ENCODE results near the gene ROR1. TPM values are rescaled to one million over a fixed set of nuclear protein-coding genes. Genes with fewer than 3 reads are reported as not detected.
"Not testable (repeated sequence)": the region's sequence is repeated elsewhere in the genome, so short reads cannot be mapped to it uniquely, and the experiment has no call there.

ROR1 gene
- total and polyA plus RNA-seq, 2 donors (not counting 3 experiments of a cell fraction or from before 2014, with no cell fraction given): 2.6 to 3.5 TPM

DNA sequence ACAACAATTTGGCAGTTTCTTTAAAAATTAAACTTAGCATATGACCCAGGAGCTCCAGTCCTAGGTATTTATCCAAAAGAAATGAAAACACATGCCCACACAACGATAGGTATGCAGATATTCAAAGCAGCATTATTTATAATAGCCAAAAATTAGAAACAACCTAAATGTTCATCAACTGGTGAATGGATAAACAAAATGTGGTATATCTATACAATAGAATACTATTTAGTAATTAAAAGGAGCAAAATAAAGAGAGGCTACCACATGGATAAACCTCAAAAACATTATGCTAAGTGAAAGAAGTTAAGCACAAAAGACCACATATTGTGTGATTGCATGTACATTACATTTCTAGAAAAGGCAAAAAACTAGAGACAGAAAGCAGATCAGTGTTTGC, 51.3 kb downstream of the ROR1 start:
- CTCF ChIA-PET: interaction anchor here (1.3 to 1.4 kb wide), 2 partner anchors 14 to 24 kb away, joined by 3 read pairs; no protein-coding TSS in a partner anchor
- POLR2A ChIA-PET: no interaction called here

GRCh38 chr1:63826246-63826861, 52.5 kb downstream of the ROR1 start:
- H3K4me2 ChIP-seq (ENCODE audit: insufficient read depth, low read length); dilution Hi-C loops (cut with MboI; ENCODE audit: extremely low pct_ligation_motif_present, low sequenced_read_pairs); H3K4me1 ChIP-seq (ENCODE audit: control insufficient read depth, extremely low read depth, insufficient read depth, low read length); H3K9ac ChIP-seq (replicated peaks; ENCODE audit: extremely low read depth, insufficient read depth, low read length); BruUV-seq (replicated peaks); POLR2A ChIA-PET; H3K79me2 ChIP-seq (ENCODE audit: control insufficient read depth, insufficient read depth, low read length); H3K27me3 ChIP-seq (ENCODE audit: control insufficient read depth in 2 of 2, insufficient read depth in 2 of 2, low read length in 2 of 2); H3K4me3 ChIP-seq (replicated peaks in 1 of 3; ENCODE audit: insufficient read depth in 1 of 3, low read depth in 1 of 3, low read length in 3 of 3); FAIRE-seq; H3K27ac ChIP-seq (ENCODE audit: insufficient read depth, low read depth, low read length); intact Hi-C loops (cut with micrococcal nuclease); CTCF ChIA-PET; H3K9me1 ChIP-seq (replicated peaks; ENCODE audit: control insufficient read depth, extremely low read depth, insufficient read depth, low read length); DNase-seq (ENCODE audit: low read depth, low spot score); H2AFZ ChIP-seq (ENCODE audit: low read depth, low read length); H3K9me3 ChIP-seq (replicated peaks; ENCODE audit: control insufficient read depth, insufficient read depth, low read length); H4K20me1 ChIP-seq (replicated peaks; ENCODE audit: control insufficient read depth, extremely low read depth, insufficient read depth, low read length); H3K36me3 ChIP-seq (ENCODE audit: control insufficient read depth in 2 of 2, extremely low read depth in 1 of 2, insufficient read depth in 2 of 2, low read length in 2 of 2): not testable (repeated sequence)

More for the DNA sequence above, 51.3 kb downstream of the ROR1 start:
- Histone ChIP-seq H3K9ac (replicated peaks; ENCODE audit: extremely low read depth, insufficient read depth, low read length) (no peak overlapping the region), H3K27me3 (ENCODE audit: control insufficient read depth in 2 of 2, insufficient read depth in 2 of 2, low read length in 2 of 2) (no peaks in the 10 kb centered on the region), H4K20me1 (replicated peaks; ENCODE audit: control insufficient read depth, extremely low read depth, insufficient read depth, low read length) (no peaks in the 10 kb centered on the region), H3K9me3 (replicated peaks; ENCODE audit: control insufficient read depth, insufficient read depth, low read length) (no peaks in the 10 kb centered on the region), H3K4me1 (ENCODE audit: control insufficient read depth, extremely low read depth, insufficient read depth, low read length) (no peaks in the 10 kb centered on the region), H3K27ac (ENCODE audit: insufficient read depth, low read depth, low read length) (no peak overlapping the region), H3K79me2 (ENCODE audit: control insufficient read depth, insufficient read depth, low read length) (no peaks in the 10 kb centered on the region), H3K9me1 (replicated peaks; ENCODE audit: control insufficient read depth, extremely low read depth, insufficient read depth, low read length) (no peaks in the 10 kb centered on the region), H3K4me3 (replicated peaks in 1 of 3; ENCODE audit: insufficient read depth in 1 of 3, low read depth in 1 of 3, low read length in 3 of 3) (no peak overlapping the region), H3K36me3 (ENCODE audit: control insufficient read depth in 2 of 2, extremely low read depth in 1 of 2, insufficient read depth in 2 of 2, low read length in 2 of 2) (no peaks in the 10 kb centered on the region), H3K4me2 (ENCODE audit: insufficient read depth, low read length) (no peak overlapping the region), H2AFZ (ENCODE audit: low read depth, low read length) (no peak overlapping the region)
- FAIRE-seq (no peak), DNase-seq (ENCODE audit: low read depth, low spot score) (no peak)
- intact Hi-C loops (cut with micrococcal nuclease): no loop called here
- TF ChIP-seq POLR2AphosphoS5 (IDR thresholded peaks at IDR 0.05; ENCODE audit: insufficient read depth, low read depth, low read length) (no peak), JUN (IDR thresholded peaks at IDR 0.05; ENCODE audit: borderline replicate concordance, insufficient read depth, insufficient read length, low read depth) (no peak)
- TF ChIP-seq, protein P1, sequence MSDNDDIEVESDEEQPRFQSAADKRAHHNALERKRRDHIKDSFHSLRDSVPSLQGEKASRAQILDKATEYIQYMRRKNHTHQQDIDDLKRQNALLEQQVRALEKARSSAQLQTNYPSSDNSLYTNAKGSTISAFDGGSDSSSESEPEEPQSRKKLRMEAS (IDR thresholded peaks at IDR 0.05; ENCODE audit: insufficient read depth, insufficient read length): no peak
- no TSS peak for BruUV-seq (replicated peaks)
- dilution Hi-C loops (cut with MboI; ENCODE audit: extremely low pct_ligation_motif_present, low sequenced_read_pairs): no loop called here

Measured in endothelial cell of umbilical vein (primary cell).